GM23248 (cell line): ENCODE results near the gene CPEB1. TPM values are rescaled to one million over a fixed set of nuclear protein-coding genes. Genes with fewer than 3 reads are reported as not detected.

Source experiments
- DNase-seq: peaks from one replicate; pipeline ENCODE4 v3.0.0-alpha.2; 2015
- H2AFZ ChIP-seq: fragments of 200-600 bp; sonication (generic); 2 replicates; pipeline ENCODE4 v1.6.1; 2016; ENCODE audit warnings: antibody characterized with exemption
- H3F3A ChIP-seq: fragments of 200-600 bp; sonication (generic); 2 replicates; pipeline ENCODE4 v1.6.1; 2016; ENCODE audit warnings: mild to moderate bottlenecking, antibody characterized with exemption, mixed run types; ENCODE audit not compliant: insufficient read depth
- H3K27ac ChIP-seq: fragments of 200-600 bp; sonication (generic); 2 replicates; pipeline ENCODE4 v1.5.1; 2016; ENCODE audit warnings: mild to moderate bottlenecking
- H3K27me3 ChIP-seq: fragments of 200-600 bp; sonication (generic); replicated peaks from 2 replicates; pipeline ENCODE4 v1.6.1; 2016; ENCODE audit warnings: mild to moderate bottlenecking; ENCODE audit not compliant: insufficient read depth
- H3K36me3 ChIP-seq: fragments of 200-600 bp; sonication (generic); 2 replicates; pipeline ENCODE4 v1.6.1; 2016; ENCODE audit warnings: low read depth, mild to moderate bottlenecking
- H3K4me1 ChIP-seq: fragments of 200-600 bp; sonication (generic); 2 replicates; pipeline ENCODE4 v1.6.1; 2016; ENCODE audit warnings: mild to moderate bottlenecking; ENCODE audit not compliant: insufficient read depth
- H3K4me2 ChIP-seq: fragments of 200-600 bp; sonication (generic); one replicate; pipeline ENCODE4 v1.6.1; 2016; ENCODE audit warnings: mild to moderate bottlenecking; ENCODE audit not compliant: unreplicated experiment
- H3K4me3 ChIP-seq: fragments of 200-600 bp; sonication (generic); 2 replicates; pipeline ENCODE4 v1.5.1; 2016; ENCODE audit warnings: mild to moderate bottlenecking
- H3K79me2 ChIP-seq: fragments of 200-600 bp; sonication (generic); 2 replicates; pipeline ENCODE4 v1.6.1; 2016; ENCODE audit warnings: mild to moderate bottlenecking; ENCODE audit not compliant: insufficient read depth
- H3K9ac ChIP-seq: fragments of 200-600 bp; sonication (generic); 2 replicates; pipeline ENCODE4 v1.6.1; 2016; ENCODE audit warnings: mild to moderate bottlenecking
- H3K9me2 ChIP-seq: fragments of 200-600 bp; sonication (generic); 2 replicates; pipeline ENCODE4 v1.6.1; 2016; ENCODE audit warnings: mixed run types, mild to moderate bottlenecking, moderate library complexity; ENCODE audit not compliant: insufficient read depth
- H3K9me3 ChIP-seq: fragments of 200-600 bp; sonication (generic); one replicate; pipeline ENCODE4 v1.6.1; 2017; ENCODE audit warnings: low read depth
- H4K20me1 ChIP-seq: fragments of 200-600 bp; sonication (generic); 2 replicates; pipeline ENCODE4 v1.6.0; 2016; ENCODE audit not compliant: insufficient read depth
- EZH2 ChIP-seq: fragments of 200-600 bp; sonication (generic); IDR thresholded peaks from 2 replicates; pipeline ENCODE4 v1.6.1; 2018; ENCODE audit warnings: antibody characterized with exemption, mild to moderate bottlenecking; ENCODE audit not compliant: insufficient read depth, poor library complexity, severe bottlenecking
- EZH2phosphoT487 ChIP-seq: fragments of 200-600 bp; sonication (generic); IDR thresholded peaks from 2 replicates; pipeline ENCODE4 v1.6.1; 2018; ENCODE audit warnings: antibody characterized with exemption, moderate library complexity, mild to moderate bottlenecking, low read depth; ENCODE audit not compliant: insufficient read depth
- WGBS, 2 experiments: methylation state at CpG; one replicate each; pipeline ENCODE4 v1.1.6; 2015 to 2017; ENCODE audit warnings: low lambda C conversion rate in 2 of 2, low coverage in 1 of 2; ENCODE audit errors: missing lambda C conversion rate in 2 of 2; 5-methylcytosine and 5-hydroxymethylcytosine counted together
- in situ Hi-C: fragments of 300-500 bp; cut with MboI; formaldehyde crosslinking; loops from 2 replicates; pipeline ENCODE4 v1.15.0; 2020
- polyA plus RNA-seq: library from polyadenylated mRNA; unstranded; fragments of >200 nt; fragmentation: Nextera tagmentation; extraction: Ambion mirVana; gene quantifications from 2 replicates; pipeline ENCODE4 v1.2.1, GENCODE V29; 2016
- total RNA-seq: library from RNA; depleted of rRNA; stranded (reverse); fragments of >200 nt; shearing (Covaris generic); gene quantifications from 2 replicates; pipeline ENCODE4 v1.2.3, GENCODE V29; 2014

The CPEB1 gene
- total and polyA plus RNA-seq, 2 experiments from 2014 or later: 5.6 to 8.6 TPM

- H3K27ac ChIP-seq: no peak overlapping the region
- no peaks in the 10 kb centered on the region for H3K9me2 ChIP-seq
- no peak overlapping the region for H2AFZ ChIP-seq
- H3K79me2 ChIP-seq: no peaks in the 10 kb centered on the region
- no peaks in the 10 kb centered on the region for H3K36me3 ChIP-seq
- no peak for TF ChIP-seq EZH2phosphoT487
- TF ChIP-seq EZH2: no peak
- no peaks in the 10 kb centered on the region for H3F3A ChIP-seq
- 31 to 41% methylated on average over 9 of the region's 9 CpGs for WGBS, 2 experiments
- H3K9ac ChIP-seq: no peak overlapping the region
- in situ Hi-C loops: no loop called here
- H3K9me3 ChIP-seq: no peaks in the 10 kb centered on the region
- H3K27me3 ChIP-seq: no peaks in the 10 kb centered on the region
- DNase-seq: no peak
- no peak overlapping the region for H3K4me3 ChIP-seq
- no peaks in the 10 kb centered on the region for H4K20me1 ChIP-seq
- no peak overlapping the region for H3K4me2 ChIP-seq
- H3K4me1 ChIP-seq: no peaks in the 10 kb centered on the region
Observed at GRCh38 chr15:82662641-82663040, 15.5 kb upstream of the CPEB1 start.

GRCh38 chr15:82660378-82660777, 13.2 kb upstream of the CPEB1 start:
- no peak overlapping the region for H3K4me3 ChIP-seq
- in situ Hi-C loops: no loop called here
- H3K4me1 ChIP-seq: no peaks in the 10 kb centered on the region
- H3K36me3 ChIP-seq: no peaks in the 10 kb centered on the region
- H3K9me2 ChIP-seq: no peaks in the 10 kb centered on the region
- H3F3A ChIP-seq: no peaks in the 10 kb centered on the region
- no peaks in the 10 kb centered on the region for H3K27me3 ChIP-seq
- H2AFZ ChIP-seq: no peak overlapping the region
- TF ChIP-seq EZH2phosphoT487: no peak
- no peak for TF ChIP-seq EZH2
- H4K20me1 ChIP-seq: no peaks in the 10 kb centered on the region
- H3K27ac ChIP-seq: no peak overlapping the region
- H3K79me2 ChIP-seq: no peaks in the 10 kb centered on the region
- DNase-seq: no peak
- H3K4me2 ChIP-seq: no peak overlapping the region
- no peaks in the 10 kb centered on the region for H3K9me3 ChIP-seq
- no peak overlapping the region for H3K9ac ChIP-seq
- 17 to 56% methylated on average over 1 of the region's 1 CpG for WGBS, 2 experiments

DNA sequence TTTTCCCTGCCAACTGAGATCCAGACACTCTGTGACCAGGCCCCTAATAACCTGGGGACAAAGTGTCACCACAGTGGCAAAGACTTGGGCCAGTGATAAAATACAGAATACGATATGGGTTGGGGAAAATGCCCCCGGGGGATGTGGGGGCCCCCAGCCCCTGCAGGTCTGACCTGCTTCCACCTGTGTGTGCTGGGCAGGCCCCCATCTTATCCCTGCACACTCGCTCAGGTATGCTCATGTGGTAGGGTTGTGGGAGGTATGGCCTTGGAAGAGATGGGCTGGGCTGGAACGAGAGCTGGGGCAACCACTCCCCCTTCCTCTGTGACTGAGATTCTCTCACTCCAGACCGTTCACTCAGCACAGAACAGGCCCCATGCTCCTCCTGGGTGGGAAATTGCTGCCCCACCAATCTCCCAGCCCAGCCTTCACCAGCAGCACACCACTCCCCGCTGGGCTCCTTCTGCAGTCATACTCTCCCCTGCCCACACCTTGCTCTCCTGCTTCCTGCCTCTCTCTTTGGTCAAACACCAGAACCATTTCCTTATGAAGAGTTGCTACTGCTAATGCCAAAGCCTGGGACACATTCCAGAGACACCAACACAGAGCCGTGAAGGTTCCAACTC, 9.6 kb upstream of the CPEB1 start:
- Histone ChIP-seq H2AFZ (no peak overlapping the region), H3K27me3 (no peaks in the 10 kb centered on the region), H3K4me1 (no peaks in the 10 kb centered on the region), H3K36me3 (no peaks in the 10 kb centered on the region), H3K9ac (no peak overlapping the region), H3K4me2 (no peak overlapping the region), H3K9me2 (no peaks in the 10 kb centered on the region), H3K79me2 (no peaks in the 10 kb centered on the region), H3K27ac (no peak overlapping the region), H3K9me3 (no peaks in the 10 kb centered on the region), H3F3A (no peaks in the 10 kb centered on the region), H4K20me1 (no peaks in the 10 kb centered on the region), H3K4me3 (no peak overlapping the region)
- no peak for DNase-seq
- in situ Hi-C loops: no loop called here
- WGBS, 2 experiments: 31 to 36% methylated on average over 7 of the region's 7 CpGs
- TF ChIP-seq EZH2: no peak
- no peak for TF ChIP-seq EZH2phosphoT487

- TF ChIP-seq EZH2 (no peak), EZH2phosphoT487 (no peak)
- no peaks in the 10 kb centered on the region for H3F3A ChIP-seq
- no peaks in the 10 kb centered on the region for H3K4me1 ChIP-seq
- H3K79me2 ChIP-seq: no peaks in the 10 kb centered on the region
- DNase-seq: no peak
- no peaks in the 10 kb centered on the region for H3K27me3 ChIP-seq
- H3K4me3 ChIP-seq: no peak overlapping the region
- in situ Hi-C loops: no loop called here
- no peaks in the 10 kb centered on the region for H3K9me3 ChIP-seq
- H2AFZ ChIP-seq: no peak overlapping the region
- no peak overlapping the region for H3K4me2 ChIP-seq
- no peaks in the 10 kb centered on the region for H3K9me2 ChIP-seq
- H3K36me3 ChIP-seq: no peaks in the 10 kb centered on the region
- no peaks in the 10 kb centered on the region for H4K20me1 ChIP-seq
- WGBS, 2 experiments: 37 to 47% methylated on average over 3 of the region's 3 CpGs
- H3K27ac ChIP-seq: no peak overlapping the region
- no peak overlapping the region for H3K9ac ChIP-seq
Observed at GRCh38 chr15:82655606-82656005, 8.4 kb upstream of the CPEB1 start.
